A549 (cell line): ENCODE results near the gene MAGI1. TPM values are rescaled to one million over a fixed set of nuclear protein-coding genes. Genes with fewer than 3 reads are reported as not detected.

ENCODE experiments used
- ATAC-seq, 2 experiments: fragments of 200-7000 bp in 1 of 2; fragments of >200 bp in 1 of 2; cut with Nextera tagmentation in 1 of 2; cut with Tn5 transposase in 1 of 2; 3 replicates each; pipeline versions ENCODE4 v1.8.0 to v1.9.1; 2018 to 2020; ENCODE audit warnings: mild to moderate bottlenecking in 1 of 2, moderate library complexity in 1 of 2
- CTCF ChIA-PET: fragments of 300-600 bp; sonication (Branson Sonifier 250); formaldehyde crosslinking; extraction: SDS; loops from one replicate; lab custom pipeline; 2021; ENCODE audit warnings: antibody characterized with exemption, inconsistent platforms; lab: Yijun Ruan, JAX
- POLR2A ChIA-PET: fragments of 350-600 bp; formaldehyde crosslinking; extraction: SDS; loops from one replicate; lab custom pipeline; 2021; ENCODE audit warnings: antibody characterized with exemption, inconsistent platforms; lab: Yijun Ruan, JAX
- DNase-seq, 2 experiments: peaks; one replicate each; pipeline versions ENCODE4 v3.0.0 to v3.0.0-alpha.2; 2011 to 2016; ENCODE audit warnings: low read depth in 1 of 2, low spot score in 1 of 2
- FAIRE-seq: peaks from 2 replicates; lab custom pipeline; 2011; peaks lifted over from hg19 to GRCh38; lab: Jason Lieb, UNC
- H3K27ac ChIP-seq, 2 experiments: fragments of >200 bp; sonication (Bioruptor Twin); formaldehyde crosslinking; 3 replicates each; pipeline ENCODE4 v1.5.1; 2016 to 2017
- H3K4me1 ChIP-seq: fragments of >200 bp; sonication (Bioruptor Twin); formaldehyde crosslinking; 3 replicates; pipeline ENCODE4 v1.6.1; 2016
- H3K4me2 ChIP-seq: fragments of >200 bp; sonication (Bioruptor Twin); formaldehyde crosslinking; 3 replicates; pipeline ENCODE4 v1.6.1; 2016
- H3K4me3 ChIP-seq: fragments of >200 bp; sonication (Bioruptor Twin); formaldehyde crosslinking; 3 replicates; pipeline ENCODE4 v1.5.1; 2016
- H3K9me3 ChIP-seq: fragments of >200 bp; sonication (Bioruptor Twin); formaldehyde crosslinking; 3 replicates; pipeline ENCODE4 v1.6.1; 2016
- BCL3 ChIP-seq: fragments of >200 bp; sonication (Bioruptor Twin); formaldehyde crosslinking; IDR thresholded peaks from 3 replicates; pipeline ENCODE4 v1.6.1; 2016
- CHD2 ChIP-seq: fragments of 150-350 bp; IDR thresholded peaks from 2 replicates; pipeline ENCODE4 v1.6.1; 2014; ENCODE audit warnings: low read length; ENCODE audit not compliant: partially characterized antibody
- CHD4 ChIP-seq: fragments of 200-600 bp; sonication (generic); IDR thresholded peaks from 2 replicates; pipeline ENCODE4 v1.6.1; 2016; ENCODE audit warnings: antibody characterized with exemption, mild to moderate bottlenecking, borderline replicate concordance
- CTCF ChIP-seq: fragments of >200 bp; sonication (Bioruptor Twin); formaldehyde crosslinking; IDR thresholded peaks from 3 replicates; pipeline ENCODE4 v1.5.1; 2016
- EHF ChIP-seq: fragments of 250-450 bp; sonication (Bioruptor Pico); IDR thresholded peaks from 2 replicates; pipeline ENCODE4 v1.5.0; 2020; ENCODE audit warnings: mild to moderate bottlenecking
- ELK1 ChIP-seq: fragments of 150-350 bp; IDR thresholded peaks from 2 replicates; pipeline ENCODE4 v1.6.1; 2014; ENCODE audit warnings: low read depth, mild to moderate bottlenecking, low read length
- FOSL2 ChIP-seq, 2 experiments: fragments of 450-650 bp in 1 of 2; fragments of >200 bp in 1 of 2; sonication (Bioruptor Twin) in 1 of 2; formaldehyde crosslinking; IDR thresholded peaks; 2 replicates each; pipeline versions ENCODE4 v1.5.0 to v1.6.1; 2016 to 2020; ENCODE audit warnings: mild to moderate bottlenecking in 1 of 2, moderate library complexity in 1 of 2
- FOXS1 ChIP-seq: fragments of 250-450 bp; sonication (Bioruptor Pico); IDR thresholded peaks from 2 replicates; pipeline ENCODE4 v1.5.0; 2020; ENCODE audit warnings: mild to moderate bottlenecking, moderate library complexity
- MAX ChIP-seq: IDR thresholded peaks from 2 replicates; pipeline ENCODE4 v1.6.1; 2012
- PBX3 ChIP-seq: IDR thresholded peaks from 2 replicates; pipeline ENCODE4 v1.6.1; 2012
- RFX5 ChIP-seq: fragments of 450-650 bp; IDR thresholded peaks from 2 replicates; pipeline ENCODE4 v1.7.1; 2014; ENCODE audit warnings: antibody characterized with exemption, mild to moderate bottlenecking, moderate library complexity
- TFCP2L1 ChIP-seq: fragments of 250-450 bp; sonication (Bioruptor Pico); IDR thresholded peaks from 2 replicates; pipeline ENCODE4 v1.5.0; 2021; ENCODE audit warnings: mild to moderate bottlenecking
- USF2 ChIP-seq: fragments of 450-650 bp; IDR thresholded peaks from 2 replicates; pipeline ENCODE4 v1.6.1; 2014; ENCODE audit warnings: antibody characterized with exemption
- ZC3H11A ChIP-seq: fragments of 450-650 bp; IDR thresholded peaks from 2 replicates; pipeline ENCODE4 v1.6.1; 2014; ENCODE audit warnings: antibody characterized with exemption, mild to moderate bottlenecking
- WGBS: methylation state at CpG from one replicate; pipeline ENCODE4 v1.1.6; 2017; ENCODE audit errors: missing lambda C conversion rate; 5-methylcytosine and 5-hydroxymethylcytosine counted together
- polyA plus RNA-seq, 4 experiments: library from polyadenylated mRNA; depleted of rRNA in 3 of 4; stranded (reverse); fragments of >200 nt; fragmentation: RNase III in 1 of 4; extraction: RNeasy Plus Mini Kit Qiagen cat#74134 plus additional on column Dnase treatment in 1 of 4; gene quantifications; 2 replicates in 3 of 4; 3 replicates in 1 of 4; pipeline ENCODE4 v1.2.3, GENCODE V29; 2011 to 2017

The MAGI1 gene
- polyA plus RNA-seq, 2 of the 4 experiments (the other 2 are of a cell fraction): 4.7 to 6.6 TPM

- no peak for DNase-seq
- TF ChIP-seq PBX3 (no peak), CHD2 (no peak), MAX (no peak), RFX5 (no peak), CTCF (no peak), BCL3 (no peak), FOXS1 (CRISPR knock-in tag) (no peak), CHD4 (no peak), ZC3H11A (no peak), ELK1 (no peak), FOSL2 (IDR thresholded peaks at IDR 0.05) (no peak), FOSL2 (CRISPR knock-in tag; IDR thresholded peaks at IDR 0.05) (no peak)
- Histone ChIP-seq H3K9me3 (no peaks in the 10 kb centered on the region), H3K4me2 (no peak overlapping the region), H3K4me3 (no peak overlapping the region), H3K27ac (no peak overlapping the region), H3K4me1 (no peaks in the 10 kb centered on the region)
- ATAC-seq: no peak
- no peak for FAIRE-seq
- CTCF ChIA-PET: interaction anchor here (0.5 kb wide), 1 partner anchor 1877 kb away, joined by 3 read pairs; no protein-coding TSS in a partner anchor
- POLR2A ChIA-PET: no interaction called here
- WGBS: 80% methylated on average over 13 of the region's 13 CpGs
These were observed 559.9 kb downstream of the MAGI1 start for GRCh38 chr3:65478551-65479500.

GRCh38 chr3:65473736-65474135, 565.0 kb downstream of the MAGI1 start:
- FAIRE-seq: no peak
- TF ChIP-seq USF2: no peak
- TF ChIP-seq TFCP2L1 (CRISPR knock-in tag): no peak
- TF ChIP-seq EHF (CRISPR knock-in tag): no peak
- TF ChIP-seq FOXS1 (CRISPR knock-in tag): no peak
- TF ChIP-seq, all 56 proteins: peak for 0
- POLR2A ChIA-PET: no interaction called here
- 36% methylated on average over 3 of the region's 3 CpGs for WGBS
- CTCF ChIA-PET: interaction anchor here (0.8 kb wide), 1 partner anchor 249 kb away, joined by 3 read pairs; no protein-coding TSS in a partner anchor
- no peak overlapping the region for H3K4me2 ChIP-seq
- H3K4me1 ChIP-seq: no peaks in the 10 kb centered on the region
- ATAC-seq (no peak), DNase-seq (no peak)
- no peak overlapping the region for H3K27ac ChIP-seq
- no peaks in the 10 kb centered on the region for H3K9me3 ChIP-seq
- no peak overlapping the region for H3K4me3 ChIP-seq
